Uterus (tissue), 4 donors: ENCODE data around the gene PPP1R9A. TPM values are rescaled to one million over a fixed set of nuclear protein-coding genes. Genes with fewer than 3 reads are reported as not detected.

Experiments used
- DNase-seq, 2 donors: peaks; one replicate each; pipeline ENCODE4 v3.0.0-alpha.2; 2019 to 2020
- H3K27ac ChIP-seq, 2 donors: fragments of 200-600 bp; sonication (generic); 1 replicate in 1 of 2; 2 replicates in 1 of 2; pipeline ENCODE4 v1.5.1; 2016 to 2018
- H3K27me3 ChIP-seq, 2 donors: fragments of 200-600 bp; sonication (generic); one replicate each; pipeline ENCODE4 v1.5.1; 2018 to 2019; ENCODE audit warnings: control low read depth in 1 of 2
- H3K36me3 ChIP-seq, 2 donors: fragments of 200-600 bp; sonication (generic); one replicate each; pipeline ENCODE4 v1.5.1; 2019; ENCODE audit warnings: control low read depth in 1 of 2
- H3K4me1 ChIP-seq, 2 donors: fragments of 200-600 bp; sonication (generic); one replicate each; pipeline ENCODE4 v1.5.1; 2018 to 2019; ENCODE audit warnings: control low read depth in 1 of 2
- H3K4me3 ChIP-seq, 2 donors: fragments of 200-600 bp; sonication (generic); 1 replicate in 1 of 2; 2 replicates in 1 of 2; pipeline ENCODE4 v1.5.1; 2018 to 2019; ENCODE audit warnings: mild to moderate bottlenecking in 1 of 2
- H3K9me3 ChIP-seq, 2 donors: fragments of 200-600 bp; sonication (generic); one replicate each; pipeline ENCODE4 v1.5.1; 2019; ENCODE audit warnings: control low read depth in 1 of 2
- CTCF ChIP-seq, 4 experiments: fragments of 200-600 bp in 2 of 4; fragments of 450-650 bp in 2 of 4; sonication (generic) in 2 of 4; IDR thresholded peaks; one replicate each; pipeline ENCODE4 v1.5.1; 2016 to 2019; ENCODE audit warnings: antibody characterized with exemption in 4 of 4, mild to moderate bottlenecking in 2 of 4, moderate library complexity in 1 of 4
- POLR2A ChIP-seq, 2 donors: fragments of 450-650 bp; IDR thresholded peaks; one replicate each; pipeline ENCODE4 v1.6.1; 2016; ENCODE audit warnings: antibody characterized with exemption in 2 of 2, mild to moderate bottlenecking in 1 of 2, moderate library complexity in 1 of 2
- intact Hi-C: fragments of 100-400 bp; cut with DNase I; formaldehyde crosslinking; loops from one replicate; pipeline ENCODE4 v1.15.1; 2023; ENCODE audit warnings: low total_unique reads
- total RNA-seq, 4 donors: library from RNA; depleted of rRNA in 3 of 4; stranded (reverse); fragments of >200 nt in 3 of 4; gene quantifications; one replicate each; pipeline versions ENCODE4 v1.1.0 to v1.2.4, GENCODE V29; 2014 to 2023
- donor health status: DM: yes; HTN: yes; CAD: no.

The PPP1R9A gene
- total RNA-seq, 4 donors from 2014 or later = 5.3 to 39.6 (median 15.0) TPM

GRCh38 chr7:95105627-95106026 is 198.2 kb downstream of the PPP1R9A start:
- peak overlapping the region; percentile 56 to 75 for H3K27ac ChIP-seq

GRCh38 chr7:95106401-95106800 is 199.0 kb downstream of the PPP1R9A start:
- H3K4me3 ChIP-seq = no peak overlapping the region
- H3K27me3 ChIP-seq = no peaks in the 10 kb centered on the region
- H3K4me1 ChIP-seq = no peaks in the 10 kb centered on the region
- no peak for TF ChIP-seq CTCF (IDR thresholded peaks at IDR 0.05)
- no peak for TF ChIP-seq POLR2A (IDR thresholded peaks at IDR 0.05)
- intact Hi-C loops = no loop called here
- DNase-seq = no peak
- H3K36me3 ChIP-seq = no peaks in the 10 kb centered on the region
- H3K27ac ChIP-seq = no peak overlapping the region
- H3K9me3 ChIP-seq = no peaks in the 10 kb centered on the region

More at GRCh38 chr7:95105627-95106026, 198.2 kb downstream of the PPP1R9A start:
- intact Hi-C loops = no loop called here
- H3K4me1 ChIP-seq = no peaks in the 10 kb centered on the region
- no peaks in the 10 kb centered on the region for H3K27me3 ChIP-seq
- H3K36me3 ChIP-seq = no peaks in the 10 kb centered on the region
- no peak for DNase-seq
- TF ChIP-seq CTCF (IDR thresholded peaks at IDR 0.05) (no peak), POLR2A (IDR thresholded peaks at IDR 0.05) (no peak)
- no peaks in the 10 kb centered on the region for H3K9me3 ChIP-seq
- no peak overlapping the region for H3K4me3 ChIP-seq

- no peaks in the 10 kb centered on the region for H3K36me3 ChIP-seq
- TF ChIP-seq POLR2A (IDR thresholded peaks at IDR 0.05) (no peak), CTCF (IDR thresholded peaks at IDR 0.05) (no peak)
- no peaks in the 10 kb centered on the region for H3K27me3 ChIP-seq
- H3K9me3 ChIP-seq = no peaks in the 10 kb centered on the region
- DNase-seq = no peak
- H3K27ac ChIP-seq = no peak overlapping the region
- no peak overlapping the region for H3K4me3 ChIP-seq
- intact Hi-C loops = no loop called here
- H3K4me1 ChIP-seq = no peaks in the 10 kb centered on the region
Measured at GRCh38 chr7:95110707-95111106, 203.3 kb downstream of the PPP1R9A start.

GRCh38 chr7:95113590-95113989 is 206.2 kb downstream of the PPP1R9A start:
- Histone ChIP-seq H3K4me3 (no peak overlapping the region), H3K4me1 (no peaks in the 10 kb centered on the region), H3K36me3 (no peaks in the 10 kb centered on the region), H3K9me3 (no peaks in the 10 kb centered on the region), H3K27me3 (no peaks in the 10 kb centered on the region), H3K27ac (no peak overlapping the region)
- intact Hi-C loops = no loop called here
- TF ChIP-seq CTCF (IDR thresholded peaks at IDR 0.05) = no peak
- TF ChIP-seq POLR2A (IDR thresholded peaks at IDR 0.05) = no peak
- DNase-seq = no peak

GRCh38 chr7:95126053-95126709 is 218.8 kb downstream of the PPP1R9A start:
- Histone ChIP-seq H3K27me3 (no peaks in the 10 kb centered on the region), H3K27ac (no peak overlapping the region), H3K9me3 (no peaks in the 10 kb centered on the region), H3K4me1 (no peaks in the 10 kb centered on the region), H3K36me3 (no peaks in the 10 kb centered on the region), H3K4me3 (no peak overlapping the region)
- intact Hi-C loops = no loop called here
- no peak for DNase-seq
- TF ChIP-seq CTCF (IDR thresholded peaks at IDR 0.05) (no peak), POLR2A (IDR thresholded peaks at IDR 0.05) (no peak)
